ENCODE measurements around the gene CAPN12. TPM values are rescaled to one million over a fixed set of nuclear protein-coding genes. Genes with fewer than 3 reads are reported as not detected.
"Not testable (repeated sequence)": the region's sequence is repeated elsewhere in the genome, so short reads cannot be mapped to it uniquely, and the experiment has no call there.

The CAPN12 gene
- total and polyA plus RNA-seq, 2 of the 8 experiments (the other 6 are each of a cell fraction or from before 2014, with no cell fraction given) = 8.8 to 20.0 TPM

- not testable (repeated sequence) for H2BK15ac ChIP-seq (ENCODE audit: low read length); H3K4me1 ChIP-seq (replicated peaks in 1 of 4; ENCODE audit: control insufficient read depth in 3 of 4, insufficient read depth in 4 of 4, low read length in 3 of 4); H4K8ac ChIP-seq (ENCODE audit: extremely low read depth, insufficient read depth, low read length); H3K23me2 ChIP-seq (ENCODE audit: low read depth, low read length); H2BK12ac ChIP-seq (ENCODE audit: low read depth, low read length); H4K5ac ChIP-seq (ENCODE audit: insufficient read length, low read depth, low read length); H2BK120ac ChIP-seq (replicated peaks; ENCODE audit: low read depth, low read length); H3K36me3 ChIP-seq (ENCODE audit: control insufficient read depth in 2 of 4, insufficient read depth in 4 of 4, low read length in 3 of 4); H2BK20ac ChIP-seq (ENCODE audit: low read length); H2AFZ ChIP-seq (ENCODE audit: low read length); DNase-seq (ENCODE audit: low read depth in 1 of 2, low spot score in 2 of 2); H3K23ac ChIP-seq (ENCODE audit: insufficient read length); H2AK5ac ChIP-seq (ENCODE audit: low read depth, low read length); H3K4me2 ChIP-seq (ENCODE audit: insufficient read depth in 1 of 2, low read depth in 2 of 2, low read length in 2 of 2); H3K4ac ChIP-seq (replicated peaks; ENCODE audit: insufficient read length, low read depth, low read length); H3K9ac ChIP-seq (replicated peaks in 1 of 4; ENCODE audit: extremely low read depth in 1 of 4, low read depth in 3 of 4, low read length in 3 of 4); H3K56ac ChIP-seq (replicated peaks; ENCODE audit: insufficient read length, low read depth, low read length); H3K18ac ChIP-seq (ENCODE audit: extremely low read depth, low read length); H3K4me3 ChIP-seq (ENCODE audit: extremely low read depth in 1 of 4, insufficient read depth in 2 of 4, low read depth in 3 of 4, low read length in 4 of 4); H2BK5ac ChIP-seq (ENCODE audit: low read depth, low read length); H3K79me1 ChIP-seq (ENCODE audit: low read depth, low read length); H3K14ac ChIP-seq (ENCODE audit: insufficient read length); H3K27me3 ChIP-seq (replicated peaks in 1 of 4; ENCODE audit: control insufficient read depth in 3 of 4, extremely low read depth in 1 of 4, insufficient read depth in 3 of 4, low read length in 3 of 4); H3K79me2 ChIP-seq (ENCODE audit: control insufficient read depth in 1 of 2, insufficient read depth in 2 of 2, low read length in 2 of 2); H3K27ac ChIP-seq (ENCODE audit: low read depth, low read length); H4K20me1 ChIP-seq (replicated peaks in 1 of 2; ENCODE audit: control insufficient read depth in 1 of 2, insufficient read depth in 2 of 2, low read length in 2 of 2); H3K9me3 ChIP-seq (ENCODE audit: insufficient read depth in 2 of 2, low read depth in 1 of 2, low read length in 1 of 2); H4K91ac ChIP-seq (replicated peaks; ENCODE audit: insufficient read length, low read length); FAIRE-seq
- CTCF ChIA-PET (ENCODE audit: partially characterized antibody) = interaction anchor here (0.6 to 1.4 kb wide), 5 partner anchors 9 to 172 kb away, joined by 3 to 10 read pairs (median 4); no protein-coding TSS in a partner anchor
- 92% methylated on average over 5 of the region's 6 CpGs; no CpG with 5 or more reads in 1 of the 2 experiments for WGBS, 2 experiments (ENCODE audit: extremely low coverage in 1 of 2, insufficient coverage in 1 of 2, insufficient read length in 1 of 2, insufficient replicate concordance in 2 of 2, low coverage in 1 of 2, low lambda C conversion rate in 2 of 2, missing lambda C conversion rate in 1 of 2)
- POLR2A ChIA-PET (ENCODE audit: partially characterized antibody) = interaction anchor here (0.7 to 1.0 kb wide), 3 partner anchors 80 to 156 kb away, joined by 3 read pairs; no protein-coding TSS in a partner anchor
Observed at GRCh38 chr19:38760805-38761517, 16.7 kb upstream of the CAPN12 start.
